ENCODE results near the gene EPB41. TPM values are rescaled to one million over a fixed set of nuclear protein-coding genes. Genes with fewer than 3 reads are reported as not detected.

Gene EPB41
- total and polyA plus RNA-seq, 12 donors, result 6.6 to 49.5 (median 30.3) TPM

- TF ChIP-seq CTCF (IDR thresholded peaks at IDR 0.05) (no peak), POLR2A (IDR thresholded peaks at IDR 0.05) (no peak)
- Histone ChIP-seq H3K4me1 (replicated peaks in 1 of 2) (peaks cover 15 to 21% of the 10 kb centered on the region in 2 donors), H3K27me3 (no peaks in the 10 kb centered on the region), H3K27ac (no peak overlapping the region), H3K36me3 (replicated peaks in 1 of 2) (no peaks in the 10 kb centered on the region), H3K9me3 (replicated peaks in 1 of 3) (no peaks in the 10 kb centered on the region), H3K4me3 (no peak overlapping the region)
- WGBS, 4 donors, result 63 to 76% (median 66%) methylated on average over 4 of the region's 4 CpGs
- intact Hi-C loops (cut with DNase I), result no loop called here
- DNase-seq, result peak in 2 of 7 donors; percentile 38 to 44
Measured at GRCh38 chr1:28895896-28896608, 18.3 kb upstream of the EPB41 start.

- DNase-seq, result no peak
- no peak for TF ChIP-seq CTCF (IDR thresholded peaks at IDR 0.05)
- no peak for TF ChIP-seq POLR2A (IDR thresholded peaks at IDR 0.05)
- Histone ChIP-seq H3K9me3 (replicated peaks in 1 of 3) (no peaks in the 10 kb centered on the region), H3K36me3 (replicated peaks in 1 of 2) (no peaks in the 10 kb centered on the region), H3K4me1 (replicated peaks in 1 of 2) (peaks cover 15 to 21% of the 10 kb centered on the region in 2 donors), H3K4me3 (no peak overlapping the region), H3K27me3 (no peaks in the 10 kb centered on the region), H3K27ac (no peak overlapping the region)
- 52 to 86% (median 67%) methylated on average over 3 of the region's 3 CpGs for WGBS, 4 donors
- intact Hi-C loops (cut with DNase I), result no loop called here
Measured at GRCh38 chr1:28896609-28896986, 17.8 kb upstream of the EPB41 start.

- intact Hi-C loops (cut with DNase I), result no loop called here
- no peak for DNase-seq
- H3K4me3 ChIP-seq, result no peak overlapping the region
- H3K4me1 ChIP-seq (replicated peaks in 1 of 2), result peaks cover 15 to 21% of the 10 kb centered on the region in 2 donors
- peak overlapping the region in 1 of 5 donors; percentile 31 for H3K27ac ChIP-seq
- no peaks in the 10 kb centered on the region for H3K27me3 ChIP-seq
- no peaks in the 10 kb centered on the region for H3K9me3 ChIP-seq (replicated peaks in 1 of 3)
- no peaks in the 10 kb centered on the region for H3K36me3 ChIP-seq (replicated peaks in 1 of 2)
- TF ChIP-seq CTCF (IDR thresholded peaks at IDR 0.05), result no peak
- TF ChIP-seq POLR2A (IDR thresholded peaks at IDR 0.05), result no peak
- WGBS, 4 donors, result 75 to 85% (median 80%) methylated on average over 3 to 4 of the region's 4 CpGs
Measured at GRCh38 chr1:28897789-28898188, 16.6 kb upstream of the EPB41 start.

- Histone ChIP-seq H3K4me3 (no peak overlapping the region), H3K9me3 (replicated peaks in 1 of 3) (no peaks in the 10 kb centered on the region), H3K4me1 (replicated peaks in 1 of 2) (peaks cover 15 to 21% of the 10 kb centered on the region in 2 donors), H3K27me3 (no peaks in the 10 kb centered on the region), H3K27ac (peak overlapping the region in 1 of 5 donors; percentile 31), H3K36me3 (replicated peaks in 1 of 2) (no peaks in the 10 kb centered on the region)
- 0 to 45% (median 26%) methylated on average over 2 to 3 of the region's 3 CpGs for WGBS, 4 donors
- TF ChIP-seq CTCF (IDR thresholded peaks at IDR 0.05), result no peak
- TF ChIP-seq POLR2A (IDR thresholded peaks at IDR 0.05), result no peak
- intact Hi-C loops (cut with DNase I), result no loop called here
- peak; percentile 76 to 84 (median 80) for DNase-seq
Measured at GRCh38 chr1:28898405-28898881, 15.9 kb upstream of the EPB41 start.
